Measurements from ENCODE around the gene UNC50.

GRCh38 chr2:98571121-98571701 lies 37.2 kb upstream of the UNC50 start:
- TF ChIP-seq CTCF (IDR thresholded peaks at IDR 0.05; ENCODE audit: insufficient read depth, low read length, poor library complexity, severe bottlenecking) (no peak), EZH2phosphoT487 (conservative IDR thresholded peaks at IDR 0.05; ENCODE audit: low read length) (no peak)

All from SU-DHL-6 (cell line).